HEK293T (cell line): Measurements from ENCODE around the gene ELL3.

Experiments used
- ARNT ChIP-seq: fragments of 450-650 bp; IDR thresholded peaks from 2 replicates; pipeline ENCODE4 v1.6.1; 2017; ENCODE audit warnings: mild to moderate bottlenecking
- BHLHE40 ChIP-seq: fragments of 450-650 bp; IDR thresholded peaks from 2 replicates; pipeline ENCODE4 v1.6.1; 2016; ENCODE audit warnings: mild to moderate bottlenecking, moderate library complexity, borderline replicate concordance
- LEF1 ChIP-seq: fragments of 450-650 bp; IDR thresholded peaks from 2 replicates; pipeline ENCODE4 v1.6.1; 2017; ENCODE audit warnings: mild to moderate bottlenecking, borderline replicate concordance
- SP1 ChIP-seq: fragments of 450-650 bp; IDR thresholded peaks from 2 replicates; pipeline ENCODE4 v1.6.1; 2017
- SUZ12 ChIP-seq: fragments of 450-650 bp; IDR thresholded peaks from 2 replicates; pipeline ENCODE4 v1.6.1; 2016; ENCODE audit warnings: mild to moderate bottlenecking

DNA sequence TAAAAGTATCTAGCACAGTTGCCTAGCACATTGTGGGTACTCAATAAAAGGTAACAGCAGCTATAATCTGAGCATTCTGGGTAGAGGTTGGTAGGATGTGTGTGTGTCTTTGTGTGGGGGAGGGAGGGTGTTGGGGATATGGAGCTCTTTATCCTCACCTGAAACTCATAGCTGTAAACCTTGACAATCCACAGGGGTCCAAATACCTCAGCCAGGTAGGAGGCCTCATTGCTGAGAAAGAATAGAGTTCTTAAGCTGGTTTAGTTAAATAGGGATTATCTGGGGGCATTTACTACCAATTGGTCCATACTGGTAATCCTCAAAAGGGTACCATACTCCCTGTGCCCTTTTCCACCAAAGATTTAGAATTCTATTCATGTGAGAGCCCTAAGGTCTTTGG, 19.2 kb upstream of the ELL3 start:
- TF ChIP-seq BHLHE40 (no peak), SUZ12 (no peak), LEF1 (no peak), SP1 (no peak), ARNT (no peak)
